ENCODE results near the gene TMEM51. TPM values are rescaled to one million over a fixed set of nuclear protein-coding genes. Genes with fewer than 3 reads are reported as not detected.

The TMEM51 gene
- total RNA-seq, 1 experiment from 2014 or later, result 10.4 TPM

DNA sequence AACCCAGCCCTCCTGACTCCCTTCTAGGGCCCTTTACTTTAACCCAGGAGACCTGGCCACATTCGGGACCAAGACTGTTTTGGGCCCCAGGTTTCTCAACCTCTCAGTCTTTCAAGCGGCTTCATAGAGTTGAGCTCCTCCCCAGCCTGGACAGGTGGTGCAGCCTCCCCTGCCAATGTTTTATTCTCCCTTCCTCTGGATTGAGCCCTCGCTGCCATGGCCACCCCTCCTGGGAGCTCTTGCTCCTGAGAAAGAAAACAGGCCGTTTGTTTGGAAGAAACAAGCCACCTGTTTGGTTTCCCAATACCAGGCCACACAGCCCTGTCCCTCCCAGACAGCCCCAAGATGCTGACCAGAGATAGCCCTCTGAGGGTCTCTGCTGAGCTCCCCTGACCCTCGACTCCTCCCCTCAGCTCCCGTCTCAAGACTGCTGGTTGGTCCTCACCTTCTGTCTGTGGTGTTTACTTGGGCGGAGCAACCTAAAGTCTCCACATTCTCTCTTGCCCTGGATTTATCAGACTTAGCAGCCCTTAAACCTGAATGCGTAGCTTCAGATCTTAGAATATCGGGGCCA is 3.3 kb downstream of the TMEM51 start (continued):
- TF ChIP-seq, protein P1, sequence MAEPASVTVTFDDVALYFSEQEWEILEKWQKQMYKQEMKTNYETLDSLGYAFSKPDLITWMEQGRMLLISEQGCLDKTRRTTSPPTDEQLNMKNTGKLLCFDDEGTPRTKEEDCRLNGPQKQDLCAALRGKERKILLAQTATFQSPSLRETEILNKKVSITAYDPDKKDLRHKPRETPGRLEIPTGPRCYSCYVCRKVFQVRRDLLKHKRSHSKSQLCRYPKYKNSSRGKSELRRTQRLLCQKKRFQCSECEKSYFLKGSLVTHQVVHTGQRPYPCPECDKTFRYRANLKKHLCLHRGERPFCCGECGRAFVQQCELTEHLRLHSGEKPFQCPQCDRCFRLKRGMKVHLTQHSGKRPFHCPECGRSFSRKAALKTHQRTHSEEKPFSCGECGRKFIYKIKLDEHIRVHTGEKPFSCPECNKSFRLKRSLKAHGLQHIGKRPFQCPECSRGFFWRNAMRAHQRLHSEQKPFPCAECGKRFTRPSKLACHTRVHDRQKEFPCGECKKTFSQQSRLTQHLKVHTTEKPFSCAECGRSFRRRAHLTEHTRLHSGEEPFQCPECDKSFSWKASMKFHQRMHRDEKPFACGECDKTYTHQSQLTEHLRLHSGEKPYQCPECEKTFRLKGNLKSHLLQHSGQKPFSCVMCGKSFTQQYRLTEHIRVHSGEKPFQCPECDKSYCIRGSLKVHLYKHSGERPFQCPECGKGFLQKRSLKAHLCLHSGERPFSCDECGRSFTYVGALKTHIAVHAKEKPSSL (CRISPR knock-in tag; conservative IDR thresholded peaks at IDR 0.05), result no peak
- TF ChIP-seq ZNF281 (CRISPR knock-in tag; IDR thresholded peaks at IDR 0.05) (no peak), ZNF219 (CRISPR knock-in tag; IDR thresholded peaks at IDR 0.05; ENCODE audit: borderline replicate concordance) (no peak), RORB (CRISPR knock-in tag; IDR thresholded peaks at IDR 0.05) (no peak)

- TF ChIP-seq ZMAT4 (CRISPR knock-in tag; IDR thresholded peaks at IDR 0.05) (no peak), RORB (CRISPR knock-in tag; IDR thresholded peaks at IDR 0.05) (no peak), ZNF423 (CRISPR knock-in tag; IDR thresholded peaks at IDR 0.05) (no peak), GRHL2 (CRISPR knock-in tag; IDR thresholded peaks at IDR 0.05; ENCODE audit: insufficient replicate concordance, severe bottlenecking) (no peak), FOXP1 (CRISPR knock-in tag; IDR thresholded peaks at IDR 0.05; ENCODE audit: borderline replicate concordance) (no peak), RELA (CRISPR knock-in tag; IDR thresholded peaks at IDR 0.05; ENCODE audit: borderline replicate concordance) (no peak), SOX15 (CRISPR knock-in tag; IDR thresholded peaks at IDR 0.05) (no peak), SMAD3 (CRISPR knock-in tag; IDR thresholded peaks at IDR 0.05; ENCODE audit: borderline replicate concordance) (no peak), JAZF1 (CRISPR knock-in tag; IDR thresholded peaks at IDR 0.05) (no peak), CREM (CRISPR knock-in tag; IDR thresholded peaks at IDR 0.05) (no peak), IRF2 (CRISPR knock-in tag; IDR thresholded peaks at IDR 0.05; ENCODE audit: borderline replicate concordance, low read depth) (no peak), GABPB1 (CRISPR knock-in tag; IDR thresholded peaks at IDR 0.05) (no peak), FOXJ3 (CRISPR knock-in tag; IDR thresholded peaks at IDR 0.05; ENCODE audit: borderline replicate concordance) (no peak)
- TF ChIP-seq, protein P2, sequence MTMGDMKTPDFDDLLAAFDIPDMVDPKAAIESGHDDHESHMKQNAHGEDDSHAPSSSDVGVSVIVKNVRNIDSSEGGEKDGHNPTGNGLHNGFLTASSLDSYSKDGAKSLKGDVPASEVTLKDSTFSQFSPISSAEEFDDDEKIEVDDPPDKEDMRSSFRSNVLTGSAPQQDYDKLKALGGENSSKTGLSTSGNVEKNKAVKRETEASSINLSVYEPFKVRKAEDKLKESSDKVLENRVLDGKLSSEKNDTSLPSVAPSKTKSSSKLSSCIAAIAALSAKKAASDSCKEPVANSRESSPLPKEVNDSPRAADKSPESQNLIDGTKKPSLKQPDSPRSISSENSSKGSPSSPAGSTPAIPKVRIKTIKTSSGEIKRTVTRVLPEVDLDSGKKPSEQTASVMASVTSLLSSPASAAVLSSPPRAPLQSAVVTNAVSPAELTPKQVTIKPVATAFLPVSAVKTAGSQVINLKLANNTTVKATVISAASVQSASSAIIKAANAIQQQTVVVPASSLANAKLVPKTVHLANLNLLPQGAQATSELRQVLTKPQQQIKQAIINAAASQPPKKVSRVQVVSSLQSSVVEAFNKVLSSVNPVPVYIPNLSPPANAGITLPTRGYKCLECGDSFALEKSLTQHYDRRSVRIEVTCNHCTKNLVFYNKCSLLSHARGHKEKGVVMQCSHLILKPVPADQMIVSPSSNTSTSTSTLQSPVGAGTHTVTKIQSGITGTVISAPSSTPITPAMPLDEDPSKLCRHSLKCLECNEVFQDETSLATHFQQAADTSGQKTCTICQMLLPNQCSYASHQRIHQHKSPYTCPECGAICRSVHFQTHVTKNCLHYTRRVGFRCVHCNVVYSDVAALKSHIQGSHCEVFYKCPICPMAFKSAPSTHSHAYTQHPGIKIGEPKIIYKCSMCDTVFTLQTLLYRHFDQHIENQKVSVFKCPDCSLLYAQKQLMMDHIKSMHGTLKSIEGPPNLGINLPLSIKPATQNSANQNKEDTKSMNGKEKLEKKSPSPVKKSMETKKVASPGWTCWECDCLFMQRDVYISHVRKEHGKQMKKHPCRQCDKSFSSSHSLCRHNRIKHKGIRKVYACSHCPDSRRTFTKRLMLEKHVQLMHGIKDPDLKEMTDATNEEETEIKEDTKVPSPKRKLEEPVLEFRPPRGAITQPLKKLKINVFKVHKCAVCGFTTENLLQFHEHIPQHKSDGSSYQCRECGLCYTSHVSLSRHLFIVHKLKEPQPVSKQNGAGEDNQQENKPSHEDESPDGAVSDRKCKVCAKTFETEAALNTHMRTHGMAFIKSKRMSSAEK (CRISPR knock-in tag; IDR thresholded peaks at IDR 0.05; ENCODE audit: borderline replicate concordance), result no peak
- TF ChIP-seq, protein P3, sequence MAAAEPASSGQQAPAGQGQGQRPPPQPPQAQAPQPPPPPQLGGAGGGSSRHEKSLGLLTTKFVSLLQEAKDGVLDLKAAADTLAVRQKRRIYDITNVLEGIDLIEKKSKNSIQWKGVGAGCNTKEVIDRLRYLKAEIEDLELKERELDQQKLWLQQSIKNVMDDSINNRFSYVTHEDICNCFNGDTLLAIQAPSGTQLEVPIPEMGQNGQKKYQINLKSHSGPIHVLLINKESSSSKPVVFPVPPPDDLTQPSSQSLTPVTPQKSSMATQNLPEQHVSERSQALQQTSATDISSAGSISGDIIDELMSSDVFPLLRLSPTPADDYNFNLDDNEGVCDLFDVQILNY (CRISPR knock-in tag; IDR thresholded peaks at IDR 0.05), result no peak
- H3K9me3 Mint-ChIP-seq, result no peaks in the 10 kb centered on the region
- ATAC-seq (no peak), DNase-seq (ENCODE audit: low spot score) (no peak)
- POLR2A ChIA-PET, result no interaction called here
- peaks cover 9% of the 10 kb centered on the region for H3K27me3 Mint-ChIP-seq (ENCODE audit: low read depth)
- peaks cover 61% of the 10 kb centered on the region for H3K4me1 Mint-ChIP-seq
- H3K27ac Mint-ChIP-seq, result no peak overlapping the region
- H3K4me3 Mint-ChIP-seq, result no peak overlapping the region
- CTCF ChIA-PET, result interaction anchor here (1.2 to 3.3 kb wide), 4 partner anchors 29 to 115 kb away, joined by 3 to 15 read pairs (median 6); no protein-coding TSS in a partner anchor
- no peaks in the 10 kb centered on the region for H3K36me3 Mint-ChIP-seq
Measured at GRCh38 chr1:15157524-15158399, 4.2 kb downstream of the TMEM51 start.
